Esophagus muscularis mucosa (tissue), 4 donors: ENCODE results near the gene ZNF283. TPM values are rescaled to one million over a fixed set of nuclear protein-coding genes. Genes with fewer than 3 reads are reported as not detected.
A peak's percentile ranks its signal among the peaks of the same experiment; 100 is the strongest.
"Not testable (repeated sequence)": the region's sequence is repeated elsewhere in the genome, so short reads cannot be mapped to it uniquely, and the experiment has no call there.

Source experiments
- DNase-seq: peaks from one replicate; pipeline ENCODE4 v3.0.0-alpha.2; 2017; ENCODE audit errors: extremely low spot score
- H3K27ac ChIP-seq, 4 donors: fragments of 200-600 bp; sonication (generic); replicated peaks in 1 of 4; 1 replicate in 3 of 4; 2 replicates in 1 of 4; pipeline ENCODE4 v1.5.1; 2016 to 2019; ENCODE audit warnings: mild to moderate bottlenecking in 1 of 4
- H3K27me3 ChIP-seq, 4 donors: fragments of 200-600 bp; sonication (generic); one replicate each; pipeline versions ENCODE4 v1.5.1 to v1.6.0; 2016 to 2019
- H3K36me3 ChIP-seq, 4 donors: fragments of 200-600 bp; sonication (generic); one replicate each; pipeline ENCODE4 v1.5.1; 2016 to 2019
- H3K4me1 ChIP-seq, 4 donors: fragments of 200-600 bp; sonication (generic); one replicate each; pipeline ENCODE4 v1.5.1; 2016 to 2019
- H3K4me3 ChIP-seq, 4 donors: fragments of 200-600 bp; sonication (generic); 1 replicate in 2 of 4; 2 replicates in 2 of 4; pipeline ENCODE4 v1.5.1; 2016 to 2019; ENCODE audit warnings: mild to moderate bottlenecking in 4 of 4, moderate library complexity in 1 of 4
- H3K9me3 ChIP-seq, 4 donors: fragments of 200-600 bp; sonication (generic); 1 replicate in 3 of 4; 2 replicates in 1 of 4; pipeline ENCODE4 v1.5.1; 2016 to 2019
- CTCF ChIP-seq, 3 experiments: fragments of 200-600 bp in 2 of 3; fragments of 450-650 bp in 1 of 3; sonication (generic) in 2 of 3; IDR thresholded peaks; one replicate each; pipeline ENCODE4 v1.5.1; 2017 to 2019; ENCODE audit warnings: antibody characterized with exemption in 3 of 3, mild to moderate bottlenecking in 2 of 3, moderate library complexity in 1 of 3
- EP300 ChIP-seq: sonication (generic); formaldehyde crosslinking; IDR thresholded peaks from one replicate; pipeline ENCODE4 v1.6.1; 2017; ENCODE audit warnings: antibody characterized with exemption
- POLR2A ChIP-seq: fragments of 450-650 bp; IDR thresholded peaks from one replicate; pipeline ENCODE4 v1.6.1; 2017; ENCODE audit warnings: antibody characterized with exemption, moderate library complexity, mild to moderate bottlenecking, low read depth
- POLR2AphosphoS5 ChIP-seq, 2 donors: sonication (generic); formaldehyde crosslinking; IDR thresholded peaks; one replicate each; pipeline ENCODE4 v1.6.1; 2017; ENCODE audit warnings: antibody characterized with exemption in 2 of 2
- WGBS: methylation state at CpG from one replicate; pipeline ENCODE4 v1.1.5; 2018; 5-methylcytosine and 5-hydroxymethylcytosine counted together
- intact Hi-C: fragments of 100-400 bp; cut with DNase I; formaldehyde crosslinking; loops from one replicate; pipeline ENCODE4 v1.15.1; 2023
- total RNA-seq, 4 donors: library from RNA; depleted of rRNA; stranded (reverse); fragments of >200 nt; gene quantifications; one replicate each; pipeline versions ENCODE4 v1.1.0 to v1.2.1, GENCODE V29; 2016

The ZNF283 gene
- total RNA-seq, 4 donors from 2014 or later, result 6.4 to 11.5 (median 7.5) TPM

- no peak for DNase-seq
- Histone ChIP-seq H3K27ac (peak overlapping the region in 1 of 4 donors; percentile 30), H3K36me3 (peaks cover 0 to 4% (median 0%) of the 10 kb centered on the region in 4 donors), H3K4me3 (peak overlapping the region; percentile 45 to 63 (median 50)), H3K4me1 (peaks cover 6 to 20% (median 14%) of the 10 kb centered on the region in 4 donors), H3K9me3 (no peaks in the 10 kb centered on the region), H3K27me3 (peaks cover 0 to 74% (median 9%) of the 10 kb centered on the region in 4 donors)
- 26% methylated on average over 20 of the region's 70 CpGs for WGBS
- TF ChIP-seq EP300 (no peak), POLR2AphosphoS5 (IDR thresholded peaks at IDR 0.05) (no peak), CTCF (IDR thresholded peaks at IDR 0.05) (no peak), POLR2A (no peak)
- intact Hi-C loops, result no loop called here
Observed at GRCh38 chr19:43798546-43799409, 28.3 kb upstream of the ZNF283 start.

- TF ChIP-seq EP300 (no peak), POLR2A (no peak), POLR2AphosphoS5 (IDR thresholded peaks at IDR 0.05) (peak in 1 of 2 donors; percentile 34), CTCF (IDR thresholded peaks at IDR 0.05) (no peak)
- no peak for DNase-seq
- H3K27me3 ChIP-seq, result peaks cover 0 to 67% (median 9%) of the 10 kb centered on the region in 4 donors
- H3K36me3 ChIP-seq, result peaks cover 0 to 4% (median 0%) of the 10 kb centered on the region in 4 donors
- H3K9me3 ChIP-seq, result no peaks in the 10 kb centered on the region
- H3K4me1 ChIP-seq, result peaks cover 6 to 20% (median 14%) of the 10 kb centered on the region in 4 donors
- H3K27ac ChIP-seq, result peak overlapping the region in 1 of 4 donors; percentile 30
- intact Hi-C loops, result no loop called here
- 73% methylated on average over 6 of the region's 6 CpGs for WGBS
- H3K4me3 ChIP-seq, result peak overlapping the region in 3 of 4 donors; percentile 45 to 54 (median 47)
Observed at GRCh38 chr19:43799502-43800142, 27.5 kb upstream of the ZNF283 start.

GRCh38 chr19:43802216-43802951 lies 24.7 kb upstream of the ZNF283 start, which contains the start of gene LYPD5:
TSS of gene LYPD5 (minus strand) at chr19:43802447. CDS start at chr19:43802380, 67 bp downstream.
- peaks cover 0 to 39% (median 4%) of the 10 kb centered on the region in 4 donors for H3K27me3 ChIP-seq
- WGBS, result 55% methylated on average over 11 of the region's 12 CpGs
- no peak within 1 kb of the TSS for H3K4me3 ChIP-seq
- intact Hi-C loops, result no loop called here
- peaks cover 6 to 20% (median 14%) of the 10 kb centered on the region in 4 donors for H3K4me1 ChIP-seq
- TF ChIP-seq CTCF (IDR thresholded peaks at IDR 0.05) (no peak), EP300 (no peak), POLR2A (no peak), POLR2AphosphoS5 (IDR thresholded peaks at IDR 0.05) (no peak)
- no peaks in the 10 kb centered on the region for H3K9me3 ChIP-seq
- DNase-seq, result no peak
- peaks cover 0 to under 1% (median 0%) of the 10 kb centered on the region in 4 donors for H3K36me3 ChIP-seq
- H3K27ac ChIP-seq, result no peak within 1 kb of the TSS

- Histone ChIP-seq H3K27ac (no peak overlapping the region), H3K27me3 (peaks cover 0 to 20% (median 0%) of the 10 kb centered on the region in 4 donors), H3K9me3 (no peaks in the 10 kb centered on the region), H3K36me3 (no peaks in the 10 kb centered on the region), H3K4me1 (peaks cover 0 to 16% (median 5%) of the 10 kb centered on the region in 4 donors), H3K4me3 (peak overlapping the region in 1 of 4 donors; percentile 20)
- DNase-seq, result no peak
- no peak for TF ChIP-seq EP300
- no peak for TF ChIP-seq CTCF (IDR thresholded peaks at IDR 0.05)
- no peak for TF ChIP-seq POLR2AphosphoS5 (IDR thresholded peaks at IDR 0.05)
- TF ChIP-seq POLR2A, result no peak
- 31% methylated on average over 2 of the region's 2 CpGs for WGBS
- intact Hi-C loops, result no loop called here
Observed at GRCh38 chr19:43804432-43804831, 22.7 kb upstream of the ZNF283 start.

- not testable (repeated sequence) for H3K27ac ChIP-seq
Observed at GRCh38 chr19:43806401-43806800, 20.7 kb upstream of the ZNF283 start.

More at GRCh38 chr19:43806401-43806800, 20.7 kb upstream of the ZNF283 start:
- H3K4me3 ChIP-seq, H3K36me3 ChIP-seq, DNase-seq, H3K9me3 ChIP-seq, intact Hi-C loops: not testable (repeated sequence)
- Histone ChIP-seq H3K27me3 (peaks cover 0 to 15% (median 0%) of the 10 kb centered on the region in 4 donors), H3K4me1 (peaks cover 0 to 11% (median 4%) of the 10 kb centered on the region in 4 donors)
- 84% methylated on average over 7 of the region's 7 CpGs for WGBS
